ENCODE measurements around the gene GDF11.

Gene GDF11

GRCh38 chr12:55771736-55772135 is 28.8 kb downstream of the GDF11 start:
- no peak overlapping the region for H3K4ac ChIP-seq (ENCODE audit: low read length)
- H3K14ac ChIP-seq (ENCODE audit: low read length): no peak overlapping the region
- no peak overlapping the region for H2BK120ac ChIP-seq (ENCODE audit: low read depth, low read length)
- H3K27me3 ChIP-seq (ENCODE audit: control insufficient read depth in 3 of 3, insufficient read depth in 3 of 3, low read depth in 1 of 3, low read length in 3 of 3): no peaks in the 10 kb centered on the region
- no peak overlapping the region for H3K9ac ChIP-seq (ENCODE audit: low read depth, low read length, poor library complexity)
- H2BK15ac ChIP-seq (ENCODE audit: low read length): no peak overlapping the region
- no peaks in the 10 kb centered on the region for H3K9me3 ChIP-seq (replicated peaks in 1 of 2; ENCODE audit: control insufficient read depth in 2 of 2, insufficient read depth in 1 of 2, low read depth in 1 of 2, low read length in 2 of 2)
- H4K8ac ChIP-seq (ENCODE audit: low read depth, low read length): no peak overlapping the region
- H4K91ac ChIP-seq (ENCODE audit: low read depth, low read length, poor library complexity): no peak overlapping the region
- no peak overlapping the region for H2AK5ac ChIP-seq (ENCODE audit: low read depth, low read length)
- no CpG with 5 or more reads among the region's 6 CpGs for WGBS, 2 donors (ENCODE audit: extremely low coverage in 2 of 2, insufficient read length in 2 of 2, insufficient replicate concordance in 1 of 2)
- H3K4me3 ChIP-seq (ENCODE audit: low read length in 2 of 2): no peak overlapping the region
- H3K36me3 ChIP-seq (replicated peaks in 1 of 2; ENCODE audit: control insufficient read depth in 2 of 2, insufficient read depth in 2 of 2, low read length in 2 of 2): peaks cover 7 to 83% of the 10 kb centered on the region in 2 donors
- H3K18ac ChIP-seq (ENCODE audit: low read length): no peak overlapping the region
- no peak for DNase-seq (ENCODE audit: low spot score)
- no peak overlapping the region for H3K23ac ChIP-seq (ENCODE audit: low read depth, low read length, poor library complexity)
- peaks cover 2% of the 10 kb centered on the region for H3K79me1 ChIP-seq (ENCODE audit: low read depth, low read length)
- no peak overlapping the region for H2AFZ ChIP-seq (ENCODE audit: low read length)
- H3K4me1 ChIP-seq (ENCODE audit: control insufficient read depth in 2 of 2, insufficient read depth in 1 of 2, low read depth in 1 of 2, low read length in 2 of 2): no peaks in the 10 kb centered on the region
- no peak overlapping the region for H2BK12ac ChIP-seq (ENCODE audit: low read length)
- H3K27ac ChIP-seq (replicated peaks; ENCODE audit: low read length): no peak overlapping the region
- no peak overlapping the region for H2BK5ac ChIP-seq (ENCODE audit: low read length)
- H3K4me2 ChIP-seq (ENCODE audit: insufficient read depth, low read length, poor library complexity, severe bottlenecking): no peak overlapping the region

GRCh38 chr12:55777856-55778255 is 34.9 kb downstream of the GDF11 start:
- Histone ChIP-seq H3K27me3 (ENCODE audit: control insufficient read depth in 3 of 3, insufficient read depth in 3 of 3, low read depth in 1 of 3, low read length in 3 of 3) (no peaks in the 10 kb centered on the region), H3K9ac (ENCODE audit: low read depth, low read length, poor library complexity) (no peak overlapping the region), H3K4ac (ENCODE audit: low read length) (no peak overlapping the region), H3K36me3 (replicated peaks in 1 of 2; ENCODE audit: control insufficient read depth in 2 of 2, insufficient read depth in 2 of 2, low read length in 2 of 2) (peaks cover 3 to 92% of the 10 kb centered on the region in 2 donors), H2BK15ac (ENCODE audit: low read length) (no peak overlapping the region), H2AK5ac (ENCODE audit: low read depth, low read length) (no peak overlapping the region), H2BK120ac (ENCODE audit: low read depth, low read length) (no peak overlapping the region), H3K23ac (ENCODE audit: low read depth, low read length, poor library complexity) (no peak overlapping the region), H4K91ac (ENCODE audit: low read depth, low read length, poor library complexity) (no peak overlapping the region), H2BK5ac (ENCODE audit: low read length) (no peak overlapping the region), H3K4me2 (ENCODE audit: insufficient read depth, low read length, poor library complexity, severe bottlenecking) (no peak overlapping the region), H3K9me3 (replicated peaks in 1 of 2; ENCODE audit: control insufficient read depth in 2 of 2, insufficient read depth in 1 of 2, low read depth in 1 of 2, low read length in 2 of 2) (no peaks in the 10 kb centered on the region), H3K4me1 (ENCODE audit: control insufficient read depth in 2 of 2, insufficient read depth in 1 of 2, low read depth in 1 of 2, low read length in 2 of 2) (no peaks in the 10 kb centered on the region), H3K79me1 (ENCODE audit: low read depth, low read length) (no peaks in the 10 kb centered on the region), H3K18ac (ENCODE audit: low read length) (no peak overlapping the region), H2BK12ac (ENCODE audit: low read length) (no peak overlapping the region), H3K4me3 (ENCODE audit: low read length in 2 of 2) (no peak overlapping the region), H3K14ac (ENCODE audit: low read length) (no peak overlapping the region), H2AFZ (ENCODE audit: low read length) (no peak overlapping the region), H3K27ac (replicated peaks; ENCODE audit: low read length) (no peak overlapping the region), H4K8ac (ENCODE audit: low read depth, low read length) (no peak overlapping the region)
- no peak for DNase-seq (ENCODE audit: low spot score)
- WGBS, 2 donors (ENCODE audit: extremely low coverage in 2 of 2, insufficient read length in 2 of 2, insufficient replicate concordance in 1 of 2): no CpG with 5 or more reads among the region's 3 CpGs

GRCh38 chr12:55780685-55781084 is 37.8 kb downstream of the GDF11 start:
- no peak overlapping the region for H4K8ac ChIP-seq (ENCODE audit: low read depth, low read length)
- no peak overlapping the region for H3K18ac ChIP-seq (ENCODE audit: low read length)
- no peaks in the 10 kb centered on the region for H3K4me1 ChIP-seq (ENCODE audit: control insufficient read depth in 2 of 2, insufficient read depth in 1 of 2, low read depth in 1 of 2, low read length in 2 of 2)
- WGBS, 2 donors (ENCODE audit: extremely low coverage in 2 of 2, insufficient read length in 2 of 2, insufficient replicate concordance in 1 of 2): no CpG with 5 or more reads among the region's 2 CpGs
- no peak overlapping the region for H3K4ac ChIP-seq (ENCODE audit: low read length)
- no peak overlapping the region for H2AFZ ChIP-seq (ENCODE audit: low read length)
- no peak overlapping the region for H2BK12ac ChIP-seq (ENCODE audit: low read length)
- no peak overlapping the region for H2BK5ac ChIP-seq (ENCODE audit: low read length)
- peaks cover 13 to 96% of the 10 kb centered on the region in 2 donors for H3K36me3 ChIP-seq (replicated peaks in 1 of 2; ENCODE audit: control insufficient read depth in 2 of 2, insufficient read depth in 2 of 2, low read length in 2 of 2)
- no peak overlapping the region for H2BK120ac ChIP-seq (ENCODE audit: low read depth, low read length)
- H2BK15ac ChIP-seq (ENCODE audit: low read length): no peak overlapping the region
- H3K27ac ChIP-seq (replicated peaks; ENCODE audit: low read length): no peak overlapping the region
- no peak overlapping the region for H3K4me2 ChIP-seq (ENCODE audit: insufficient read depth, low read length, poor library complexity, severe bottlenecking)
- no peak overlapping the region for H3K23ac ChIP-seq (ENCODE audit: low read depth, low read length, poor library complexity)
- no peak overlapping the region for H4K91ac ChIP-seq (ENCODE audit: low read depth, low read length, poor library complexity)
- no peaks in the 10 kb centered on the region for H3K27me3 ChIP-seq (ENCODE audit: control insufficient read depth in 3 of 3, insufficient read depth in 3 of 3, low read depth in 1 of 3, low read length in 3 of 3)
- no peak overlapping the region for H2AK5ac ChIP-seq (ENCODE audit: low read depth, low read length)
- H3K9me3 ChIP-seq (replicated peaks in 1 of 2; ENCODE audit: control insufficient read depth in 2 of 2, insufficient read depth in 1 of 2, low read depth in 1 of 2, low read length in 2 of 2): no peaks in the 10 kb centered on the region
- no peak overlapping the region for H3K9ac ChIP-seq (ENCODE audit: low read depth, low read length, poor library complexity)
- no peaks in the 10 kb centered on the region for H3K79me1 ChIP-seq (ENCODE audit: low read depth, low read length)
- DNase-seq (ENCODE audit: low spot score): no peak
- no peak overlapping the region for H3K14ac ChIP-seq (ENCODE audit: low read length)
- H3K4me3 ChIP-seq (ENCODE audit: low read length in 2 of 2): no peak overlapping the region

GRCh38 chr12:55788546-55788945 is 45.6 kb downstream of the GDF11 start:
- no peak overlapping the region for H3K23ac ChIP-seq (ENCODE audit: low read depth, low read length, poor library complexity)
- H3K14ac ChIP-seq (ENCODE audit: low read length): no peak overlapping the region
- H3K4me3 ChIP-seq (ENCODE audit: low read length in 2 of 2): no peak overlapping the region
- H3K27ac ChIP-seq (replicated peaks; ENCODE audit: low read length): no peak overlapping the region
- no peak overlapping the region for H2BK15ac ChIP-seq (ENCODE audit: low read length)
- H3K4me1 ChIP-seq (ENCODE audit: control insufficient read depth in 2 of 2, insufficient read depth in 1 of 2, low read depth in 1 of 2, low read length in 2 of 2): no peaks in the 10 kb centered on the region
- H3K27me3 ChIP-seq (ENCODE audit: control insufficient read depth in 3 of 3, insufficient read depth in 3 of 3, low read depth in 1 of 3, low read length in 3 of 3): no peaks in the 10 kb centered on the region
- no peak overlapping the region for H2BK120ac ChIP-seq (ENCODE audit: low read depth, low read length)
- H4K8ac ChIP-seq (ENCODE audit: low read depth, low read length): no peak overlapping the region
- H2BK12ac ChIP-seq (ENCODE audit: low read length): no peak overlapping the region
- H2BK5ac ChIP-seq (ENCODE audit: low read length): no peak overlapping the region
- H2AK5ac ChIP-seq (ENCODE audit: low read depth, low read length): no peak overlapping the region
- no peak overlapping the region for H2AFZ ChIP-seq (ENCODE audit: low read length)
- H3K79me1 ChIP-seq (ENCODE audit: low read depth, low read length): no peaks in the 10 kb centered on the region
- H3K18ac ChIP-seq (ENCODE audit: low read length): no peak overlapping the region
- peaks cover 0 to 5% of the 10 kb centered on the region in 2 donors for H3K9me3 ChIP-seq (replicated peaks in 1 of 2; ENCODE audit: control insufficient read depth in 2 of 2, insufficient read depth in 1 of 2, low read depth in 1 of 2, low read length in 2 of 2)
- no peak for DNase-seq (ENCODE audit: low spot score)
- no peak overlapping the region for H3K9ac ChIP-seq (ENCODE audit: low read depth, low read length, poor library complexity)
- WGBS, 2 donors (ENCODE audit: extremely low coverage in 2 of 2, insufficient read length in 2 of 2, insufficient replicate concordance in 1 of 2): no CpG with 5 or more reads among the region's 7 CpGs
- H3K4ac ChIP-seq (ENCODE audit: low read length): no peak overlapping the region
- peaks cover 23 to 96% of the 10 kb centered on the region in 2 donors for H3K36me3 ChIP-seq (replicated peaks in 1 of 2; ENCODE audit: control insufficient read depth in 2 of 2, insufficient read depth in 2 of 2, low read length in 2 of 2)
- H4K91ac ChIP-seq (ENCODE audit: low read depth, low read length, poor library complexity): no peak overlapping the region
- no peak overlapping the region for H3K4me2 ChIP-seq (ENCODE audit: insufficient read depth, low read length, poor library complexity, severe bottlenecking)

Data from neuronal stem cell (in vitro differentiated cells).